HG03521 (cell line): ENCODE results near the gene NDUFAF2.
"Not testable (repeated sequence)": the region's sequence is repeated elsewhere in the genome, so short reads cannot be mapped to it uniquely, and the experiment has no call there.

Source experiments
- ATAC-seq: cut with Tn5 transposase; IDR thresholded peaks from one replicate; pipeline ENCODE4 v1.9.1; 2021; ENCODE audit warnings: mild to moderate bottlenecking, moderate library complexity; ENCODE audit not compliant: unreplicated experiment

Gene NDUFAF2

GRCh38 chr5:60992871-60993270 is 47.9 kb downstream of the NDUFAF2 start:
- no peak for ATAC-seq

- ATAC-seq, result no peak
Measured at GRCh38 chr5:60993425-60993824, 48.4 kb downstream of the NDUFAF2 start.

GRCh38 chr5:60993875-60994571 is 49.0 kb downstream of the NDUFAF2 start:
- ATAC-seq, result no peak

- ATAC-seq, result no peak
Measured at GRCh38 chr5:60996368-60996767, 51.4 kb downstream of the NDUFAF2 start.

GRCh38 chr5:60997721-60998120 is 52.7 kb downstream of the NDUFAF2 start:
- ATAC-seq, result no peak

- no peak for ATAC-seq
Measured at GRCh38 chr5:61000887-61001286, 55.9 kb downstream of the NDUFAF2 start.

- no peak for ATAC-seq
Measured at GRCh38 chr5:61001647-61002046, 56.6 kb downstream of the NDUFAF2 start.

- ATAC-seq, result no peak
Measured at GRCh38 chr5:61002611-61003355, 57.8 kb downstream of the NDUFAF2 start.

- no peak for ATAC-seq
Measured at GRCh38 chr5:61004448-61004847, 59.4 kb downstream of the NDUFAF2 start.

GRCh38 chr5:61009907-61010306 is 64.9 kb downstream of the NDUFAF2 start:
- no peak for ATAC-seq

GRCh38 chr5:61010467-61011454 is 65.8 kb downstream of the NDUFAF2 start:
- ATAC-seq, result no peak

- ATAC-seq, result no peak
Measured at GRCh38 chr5:61018062-61018461, 73.1 kb downstream of the NDUFAF2 start.

- ATAC-seq, result no peak
Measured at GRCh38 chr5:61019642-61020041, 74.6 kb downstream of the NDUFAF2 start.

- no peak for ATAC-seq
Measured at GRCh38 chr5:61020415-61020814, 75.4 kb downstream of the NDUFAF2 start.

GRCh38 chr5:61023131-61023530 is 78.1 kb downstream of the NDUFAF2 start:
- ATAC-seq, result no peak

GRCh38 chr5:61026004-61026403 is 81.0 kb downstream of the NDUFAF2 start:
- ATAC-seq, result no peak

- no peak for ATAC-seq
Measured at GRCh38 chr5:61028382-61028781, 83.4 kb downstream of the NDUFAF2 start.

GRCh38 chr5:61029456-61030162 is 84.6 kb downstream of the NDUFAF2 start:
- ATAC-seq, result no peak

- no peak for ATAC-seq
Measured at GRCh38 chr5:61030163-61030482, 85.1 kb downstream of the NDUFAF2 start.

- ATAC-seq, result not testable (repeated sequence)
Measured at GRCh38 chr5:61031301-61031700, 86.3 kb downstream of the NDUFAF2 start.

- no peak for ATAC-seq
Measured at GRCh38 chr5:61044545-61044944, 99.5 kb downstream of the NDUFAF2 start.
